G401 (cell line): ENCODE data around the gene KIF26B. TPM values are rescaled to one million over a fixed set of nuclear protein-coding genes. Genes with fewer than 3 reads are reported as not detected.

Experiments
- DNase-seq: peaks from one replicate; pipeline ENCODE4 v3.0.0-alpha.2; 2015; ENCODE audit warnings: low spot score
- in situ Hi-C: cut with HindIII; loops from 2 replicates; pipeline ENCODE4 v1.10.0; 2016; ENCODE audit warnings: low sequenced_read_pairs, mixed read lengths
- total RNA-seq: library from RNA; depleted of rRNA; stranded (reverse); fragments of >200 nt; shearing (Covaris generic); gene quantifications from 2 replicates; pipeline ENCODE4 v1.2.3, GENCODE V29; 2014

KIF26B gene
- total RNA-seq, 1 experiment from 2014 or later, result 9.8 TPM

DNA sequence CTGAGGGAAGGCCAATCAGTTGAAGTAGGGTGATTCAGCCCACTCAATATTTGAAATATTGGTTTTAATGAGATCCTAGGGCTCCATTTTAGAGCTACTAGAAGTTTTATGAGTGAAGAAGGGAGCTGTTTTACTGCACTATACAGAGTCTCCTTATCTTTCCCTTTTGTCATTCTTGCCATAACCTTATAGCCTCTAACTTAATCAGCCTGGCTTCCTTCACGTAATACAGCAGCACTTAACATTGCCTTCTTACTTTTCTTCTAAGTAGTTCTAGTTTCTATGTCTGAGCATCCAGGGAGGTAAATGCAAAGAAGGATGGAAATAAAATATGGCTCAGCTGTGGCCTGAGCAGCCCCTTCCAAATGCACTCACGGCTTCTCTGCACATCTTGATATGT is 299.3 kb downstream of the KIF26B start:
- no peak for DNase-seq
- in situ Hi-C loops, result no loop called here

DNA sequence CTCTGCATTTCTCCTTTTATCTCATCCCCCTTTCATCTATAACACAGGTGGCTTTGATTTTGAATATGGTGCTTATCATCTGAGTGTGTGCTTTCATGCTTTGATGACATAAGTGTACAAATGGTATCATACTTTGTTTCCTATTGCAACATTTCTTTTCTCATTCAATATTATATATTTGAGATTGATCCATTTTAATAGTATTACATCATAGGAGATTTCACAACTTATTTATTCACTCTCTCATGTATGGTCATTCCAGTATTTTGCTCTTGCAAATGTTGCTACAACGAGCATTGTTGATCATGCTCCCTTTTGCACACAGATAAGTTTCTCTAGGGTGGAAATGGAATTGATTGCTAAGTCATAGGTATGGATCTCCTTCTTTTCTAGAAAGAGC is 302.8 kb downstream of the KIF26B start:
- DNase-seq, result no peak
- in situ Hi-C loops, result no loop called here

DNA sequence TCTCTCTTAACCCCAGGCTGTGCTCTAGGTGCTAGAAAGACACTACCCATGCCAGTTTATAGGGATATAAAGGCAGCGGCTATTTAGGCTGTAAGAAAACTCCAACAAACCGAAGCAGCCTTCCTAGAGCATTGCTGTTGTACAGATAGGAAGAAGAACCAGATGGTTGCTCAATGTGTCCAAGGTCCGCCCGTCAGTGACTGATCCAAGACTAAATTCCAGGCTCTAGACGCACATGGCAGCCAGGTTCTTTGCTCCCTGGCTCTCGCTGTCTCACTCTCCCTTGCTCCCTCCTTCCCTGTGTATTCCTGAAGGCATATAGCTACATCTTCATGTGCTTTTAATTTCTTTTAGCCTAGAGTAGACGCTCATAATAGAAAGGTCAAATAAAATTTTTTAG is 303.4 kb downstream of the KIF26B start:
- in situ Hi-C loops, result no loop called here
- peak; percentile 92 for DNase-seq

DNA sequence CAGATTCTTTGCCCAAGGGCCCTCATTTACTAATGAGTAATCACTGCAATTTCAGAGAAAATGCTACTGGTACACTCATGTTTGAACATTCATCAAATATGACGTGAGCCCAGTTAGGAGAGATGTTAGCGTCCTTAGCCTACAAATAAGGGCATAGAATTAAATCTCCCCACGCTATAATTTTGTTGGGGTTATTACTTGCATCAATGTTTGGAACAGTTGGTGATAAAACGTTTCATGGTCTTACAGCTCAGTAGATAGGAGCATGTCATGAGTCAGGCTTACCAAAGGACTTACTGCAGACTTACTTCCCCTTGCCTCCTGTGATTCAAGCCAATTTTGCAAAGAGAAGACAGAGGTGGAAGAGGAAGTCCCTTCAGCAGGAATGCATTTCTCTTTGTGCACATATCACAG is 304.0 kb downstream of the KIF26B start:
- no peak for DNase-seq
- in situ Hi-C loops, result no loop called here

DNA sequence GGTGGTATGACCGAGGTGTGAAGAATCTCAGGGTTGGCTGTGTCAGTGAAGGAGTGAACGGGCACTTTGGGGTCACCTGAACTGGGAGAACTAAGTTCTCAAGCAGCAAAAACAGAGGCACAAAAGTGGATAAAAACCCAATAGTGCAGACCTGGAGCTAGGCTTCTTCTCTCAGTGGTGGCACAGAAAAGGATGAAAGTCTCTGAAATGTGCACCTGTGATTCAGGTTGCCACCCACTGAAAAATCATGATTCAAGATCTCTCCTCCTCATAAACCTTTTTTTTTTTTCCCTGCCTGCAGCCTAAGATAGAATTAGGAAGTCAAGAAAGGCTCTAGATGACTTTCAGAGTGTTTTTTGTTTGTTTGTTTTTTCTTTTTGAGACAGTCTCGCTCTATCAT is 304.8 kb downstream of the KIF26B start:
- no peak for DNase-seq
- in situ Hi-C loops, result no loop called here

DNA sequence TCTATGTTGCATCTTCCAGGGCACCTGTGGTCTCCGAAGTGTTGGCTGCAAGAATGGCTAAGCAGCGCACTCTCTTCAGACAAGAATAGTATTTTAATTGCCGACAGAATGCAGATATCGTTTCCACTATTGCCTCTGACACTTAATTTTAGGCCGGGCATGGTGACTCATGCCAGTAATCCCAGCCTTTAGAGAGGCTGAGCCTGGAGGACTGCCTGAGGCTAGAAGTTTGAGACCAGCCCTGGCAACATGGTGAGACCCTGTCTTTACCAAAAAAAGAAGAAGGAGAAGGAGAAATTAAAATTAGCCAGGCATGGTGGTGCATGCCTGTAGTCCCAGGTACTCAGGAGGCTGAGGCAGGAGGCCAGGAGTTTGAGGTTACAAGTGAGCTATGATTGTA is 306.9 kb downstream of the KIF26B start:
- in situ Hi-C loops, result no loop called here
- no peak for DNase-seq

DNA sequence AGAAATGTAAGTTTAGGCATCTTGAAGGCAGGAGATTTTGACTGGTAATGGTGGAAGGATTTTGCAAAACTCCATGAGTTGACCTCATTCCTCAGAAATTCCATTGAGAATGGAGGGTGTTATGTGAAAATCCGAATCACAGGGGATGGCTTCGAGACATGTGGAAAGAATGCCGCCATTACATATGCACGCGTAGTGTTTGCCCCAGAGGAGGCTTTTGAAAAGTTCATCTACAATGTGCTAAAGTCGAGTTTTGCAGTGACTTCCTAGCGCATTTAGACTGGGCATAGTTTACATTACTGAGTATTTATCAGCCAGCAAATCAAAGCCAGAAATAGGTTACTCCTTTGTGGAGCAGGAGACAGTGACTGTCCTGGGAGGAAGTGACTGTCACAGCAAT is 307.4 kb downstream of the KIF26B start:
- no peak for DNase-seq
- in situ Hi-C loops, result no loop called here

DNA sequence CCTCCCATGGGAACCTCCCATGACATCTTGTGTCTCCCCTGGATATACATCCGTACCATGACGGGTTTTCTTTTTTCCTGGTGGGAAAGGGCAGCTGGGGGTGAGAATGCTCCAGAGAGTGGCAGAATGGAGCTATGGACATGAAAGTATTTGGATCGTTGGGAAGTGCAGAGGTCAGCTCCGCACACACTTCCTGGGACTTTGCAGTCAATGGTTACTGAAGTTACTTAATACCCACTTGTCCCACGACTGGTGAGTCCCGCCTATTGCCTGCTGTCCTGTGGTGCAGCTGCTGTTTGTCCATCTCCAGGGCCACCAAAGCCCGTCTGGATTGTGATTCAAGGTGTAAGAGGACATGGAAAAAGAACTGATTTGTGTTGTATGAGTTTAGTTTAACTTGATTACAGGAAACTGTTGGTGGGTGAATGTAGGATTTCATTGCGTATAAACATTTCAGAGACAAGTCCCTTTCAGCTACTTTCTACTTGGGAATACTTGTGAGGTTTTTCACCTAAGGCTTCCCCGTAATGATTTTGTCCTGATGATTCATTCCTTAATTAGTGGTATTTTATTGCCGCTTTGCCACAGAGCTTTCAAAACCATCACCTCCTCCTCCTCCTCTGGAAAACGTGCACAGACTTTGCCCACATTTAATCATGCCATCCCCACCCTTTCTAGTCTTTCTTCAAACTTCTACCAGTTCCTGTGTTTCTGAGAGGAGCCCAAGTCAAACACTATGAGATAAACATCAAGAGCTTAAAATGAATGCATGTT is 308.8 kb downstream of the KIF26B start:
- in situ Hi-C loops, result no loop called here
- DNase-seq, result no peak

DNA sequence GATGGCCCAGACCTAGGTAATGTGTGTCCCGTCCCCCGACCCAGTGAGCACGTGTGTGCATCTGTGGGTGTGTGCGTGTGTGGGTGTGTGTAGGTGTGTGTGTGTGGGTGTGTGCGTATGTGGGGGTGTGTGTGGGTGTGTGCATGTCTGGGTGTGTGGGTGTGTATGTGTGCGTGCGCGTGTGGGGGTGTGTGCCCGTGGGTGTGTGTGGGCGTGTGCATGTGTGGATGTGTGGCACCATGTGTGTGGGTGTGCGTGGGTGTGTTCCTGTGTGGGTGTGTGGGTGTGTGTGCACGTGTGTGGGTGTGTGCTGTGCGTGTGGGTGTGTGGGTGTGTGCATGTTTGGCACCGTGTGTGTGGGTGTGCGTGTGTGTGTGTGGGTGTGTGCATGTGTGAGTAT is 309.5 kb downstream of the KIF26B start:
- no peak for DNase-seq
- in situ Hi-C loops, result no loop called here

GRCh38 chr1:245465666-245466065 is 310.9 kb downstream of the KIF26B start:
- in situ Hi-C loops, result no loop called here
- DNase-seq, result peak; percentile 90

DNA sequence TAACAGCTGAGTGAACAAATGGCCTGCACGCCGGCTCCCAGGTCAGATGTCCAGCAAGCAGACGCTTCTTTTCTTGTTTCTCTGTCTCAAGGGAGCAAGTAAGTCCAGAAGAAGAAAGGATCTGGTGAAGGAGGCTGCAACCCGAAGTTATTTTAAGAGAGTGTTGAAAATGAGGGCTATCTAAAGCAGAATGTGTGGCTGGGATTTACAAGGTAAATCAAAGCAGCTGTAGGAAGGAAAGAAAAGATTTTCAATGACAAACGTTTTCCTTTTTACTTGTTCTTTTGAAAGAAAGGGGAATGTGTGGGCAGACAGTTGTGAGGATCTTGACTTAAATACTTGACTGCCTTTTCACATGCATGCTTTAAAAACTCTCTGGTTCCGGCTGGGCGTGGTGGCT is 311.5 kb downstream of the KIF26B start:
- in situ Hi-C loops, result no loop called here
- DNase-seq, result peak; percentile 47

DNA sequence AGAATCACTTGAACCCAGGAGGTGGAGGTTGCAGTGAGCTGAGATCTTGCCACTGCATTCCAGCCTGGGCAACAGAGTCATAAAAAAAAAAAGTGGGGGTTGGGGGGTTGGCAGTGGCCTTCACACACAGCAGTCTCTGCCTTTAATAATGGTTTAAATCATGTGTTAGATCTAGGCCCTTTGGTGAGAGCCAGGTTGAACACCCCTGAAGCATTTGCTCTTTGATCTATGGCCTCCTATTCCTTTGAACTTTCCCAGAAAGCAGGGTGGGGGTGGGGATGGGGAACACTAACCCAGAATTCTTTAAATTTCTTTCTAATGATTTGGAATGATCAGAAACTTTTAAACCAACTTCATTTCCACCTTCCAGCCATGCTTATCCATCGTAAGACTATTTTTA is 313.0 kb downstream of the KIF26B start:
- DNase-seq, result no peak
- in situ Hi-C loops, result no loop called here

DNA sequence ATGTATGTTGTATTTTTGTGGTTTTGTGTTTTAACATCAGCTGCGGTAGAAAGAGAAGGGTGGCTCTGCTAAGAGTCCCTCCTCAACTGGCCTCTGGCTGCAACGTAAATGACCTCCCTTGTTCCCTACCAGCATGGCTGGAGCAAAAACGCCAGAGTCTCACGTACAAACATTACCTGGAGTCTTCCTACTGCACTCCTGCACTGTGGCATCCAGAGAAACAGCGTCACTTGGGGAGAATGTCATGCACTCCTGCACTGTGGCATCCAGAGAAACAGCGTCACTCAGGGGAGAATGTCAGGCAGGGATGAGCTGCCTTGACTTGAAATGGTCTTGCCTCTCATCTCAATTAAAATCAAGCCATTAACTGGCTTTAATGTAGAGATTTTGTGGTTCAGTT is 314.2 kb downstream of the KIF26B start:
- in situ Hi-C loops, result no loop called here
- no peak for DNase-seq

GRCh38 chr1:245469734-245470133 is 314.9 kb downstream of the KIF26B start:
- in situ Hi-C loops, result no loop called here
- DNase-seq, result no peak

DNA sequence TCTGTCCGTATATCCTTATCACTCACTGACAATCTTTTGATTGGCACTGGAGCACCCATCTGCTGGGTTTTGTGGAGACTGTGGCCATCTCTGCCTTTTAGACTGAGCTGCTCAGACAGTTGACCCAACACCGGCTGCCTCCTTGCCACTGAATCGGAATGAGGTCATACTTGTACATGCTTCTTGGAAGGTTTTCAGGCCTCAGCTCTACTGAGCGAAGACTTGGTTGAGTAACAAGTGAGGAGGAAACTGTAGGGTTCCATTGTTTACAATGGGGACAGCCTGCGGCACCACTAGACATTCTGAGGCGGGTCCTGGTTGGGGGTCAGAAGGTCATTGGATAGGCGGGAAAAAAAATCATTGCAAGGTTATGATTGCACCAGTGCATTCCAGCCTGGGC is 320.3 kb downstream of the KIF26B start:
- peak; percentile 37 for DNase-seq
- in situ Hi-C loops, result no loop called here

DNA sequence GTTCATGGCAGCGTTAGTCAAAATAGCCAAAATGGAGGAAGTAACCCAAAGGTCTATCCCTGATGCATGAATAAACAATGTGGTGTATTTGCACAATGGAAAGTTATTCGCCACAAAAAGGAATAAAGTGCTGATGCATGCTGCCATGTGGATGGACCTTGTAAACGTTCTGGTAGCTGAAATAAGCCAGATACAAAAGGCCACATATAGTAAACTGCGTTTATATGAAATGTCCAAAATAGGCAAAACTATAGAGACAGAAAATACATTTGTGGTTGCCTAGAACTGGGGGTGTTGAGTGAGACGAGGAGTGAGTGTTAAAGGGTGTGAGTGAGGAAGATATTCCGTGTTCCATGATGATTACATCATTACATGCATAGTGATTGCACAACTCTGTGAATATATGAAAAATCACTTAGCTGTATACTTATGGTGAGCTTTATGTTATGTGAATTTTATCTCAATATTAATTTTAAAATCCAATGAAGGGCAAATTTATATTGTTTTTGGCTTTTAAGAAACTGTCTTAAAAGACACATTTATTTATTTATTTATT is 321.3 kb downstream of the KIF26B start:
- in situ Hi-C loops, result no loop called here
- DNase-seq, result no peak

DNA sequence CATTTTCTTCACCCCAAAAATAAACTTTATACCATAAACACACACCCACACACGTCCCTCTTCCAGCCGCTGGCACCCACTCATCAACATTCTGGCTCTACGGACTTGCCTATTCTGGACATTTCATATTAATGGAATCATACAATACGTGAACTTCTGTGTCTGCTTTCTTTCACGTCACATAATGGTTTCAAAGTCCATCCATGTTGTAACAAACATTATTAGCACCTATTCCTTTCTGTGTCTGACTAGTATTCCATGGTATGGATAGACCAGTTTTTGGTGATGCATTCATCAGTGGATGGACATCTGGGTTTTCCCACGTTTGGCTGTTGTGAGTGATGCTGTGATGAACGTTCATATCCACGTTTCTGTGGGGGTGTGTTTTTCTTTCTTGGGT is 323.2 kb downstream of the KIF26B start:
- in situ Hi-C loops, result no loop called here
- no peak for DNase-seq

DNA sequence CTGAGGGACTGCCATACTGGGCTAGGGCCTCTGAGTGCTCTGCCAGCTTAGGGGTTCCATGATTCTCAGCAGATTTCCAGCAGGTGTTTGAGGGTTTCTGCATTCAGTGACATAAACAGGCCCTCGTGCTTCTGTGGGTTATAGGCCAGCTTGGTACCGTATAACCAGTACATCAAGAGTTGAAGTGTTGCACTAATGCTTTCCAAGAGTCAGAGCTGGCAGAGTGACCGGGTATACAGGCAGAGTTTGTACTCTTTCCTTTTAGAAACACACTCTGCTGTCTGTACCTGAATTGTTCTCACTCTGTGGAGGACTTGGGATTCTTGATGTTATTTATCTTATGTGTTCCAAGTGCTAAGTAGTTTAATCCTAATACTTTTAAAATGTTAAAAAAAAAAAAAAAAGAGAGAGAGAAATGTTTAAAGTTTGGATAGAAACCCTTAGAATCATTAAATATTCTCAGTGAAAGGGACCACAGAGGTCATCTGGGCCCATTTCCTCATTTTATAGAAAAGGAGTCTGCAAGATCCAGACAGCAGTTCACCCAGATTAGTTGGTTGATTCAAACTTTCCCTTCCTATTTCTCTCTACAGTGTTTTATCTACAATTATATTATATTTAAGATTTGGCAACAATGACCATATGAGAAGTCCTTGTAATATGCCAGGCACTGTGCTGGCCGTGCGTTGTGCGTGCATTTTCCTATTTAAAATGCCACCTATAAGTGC is 325.8 kb downstream of the KIF26B start:
- no peak for DNase-seq
- in situ Hi-C loops, result no loop called here

DNA sequence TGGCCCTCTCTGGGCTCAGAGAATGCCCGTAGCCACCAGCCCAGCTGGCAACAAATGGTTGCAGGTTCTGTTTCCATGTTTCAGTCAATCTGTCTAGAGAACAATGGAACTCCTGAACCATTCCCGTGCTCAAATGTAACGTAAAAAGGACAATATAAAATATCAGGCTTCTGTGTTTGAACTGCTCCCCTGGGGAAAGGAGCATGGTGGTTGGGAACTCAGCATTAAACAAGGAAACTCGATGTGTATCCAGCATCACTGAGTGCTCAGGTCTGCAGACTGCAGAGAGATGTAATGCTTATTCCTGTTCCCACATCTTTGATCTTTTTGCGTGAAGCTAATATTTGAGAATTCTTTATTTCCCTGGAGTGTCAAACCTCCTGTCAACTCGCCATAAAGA is 326.5 kb downstream of the KIF26B start:
- in situ Hi-C loops, result no loop called here
- peak; percentile 57 for DNase-seq

DNA sequence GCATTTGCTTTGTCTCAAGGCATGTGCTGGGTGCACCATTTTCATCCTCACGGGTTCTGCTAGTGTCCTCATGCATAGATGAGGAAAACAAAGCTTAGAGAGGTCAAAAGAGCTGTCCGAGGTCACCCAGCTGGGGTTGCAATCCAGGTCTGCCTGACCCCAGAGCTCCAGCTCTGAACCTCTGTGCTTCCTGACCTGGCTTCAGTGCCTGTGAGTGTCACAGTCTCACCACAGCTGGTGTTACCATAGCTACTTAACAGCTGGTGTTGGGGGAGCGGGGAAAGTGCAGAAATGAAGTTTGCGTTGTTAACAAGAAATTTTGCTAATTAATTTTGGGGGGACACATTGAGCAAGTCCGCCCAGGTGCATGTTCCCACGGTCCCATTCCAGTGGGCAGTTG is 328.5 kb downstream of the KIF26B start:
- in situ Hi-C loops, result no loop called here
- DNase-seq, result no peak

DNA sequence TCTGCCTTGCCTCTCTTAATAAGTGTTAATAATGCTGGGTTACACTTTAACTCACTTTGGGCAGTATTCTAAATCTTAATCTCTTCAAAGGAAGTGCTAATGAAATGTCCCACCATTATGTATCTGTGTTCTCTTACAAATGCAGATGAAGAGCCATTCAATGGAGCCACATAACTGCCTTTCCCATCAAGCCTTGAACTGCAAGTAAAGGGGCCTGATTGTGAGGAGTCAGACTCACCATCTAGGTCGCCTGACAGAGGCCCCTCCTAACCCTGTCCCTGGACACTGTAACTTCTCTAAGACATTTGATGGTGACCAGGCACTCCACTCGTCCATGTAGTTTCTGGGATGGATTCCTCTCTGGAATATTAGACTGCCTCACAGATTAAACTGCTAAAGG is 329.4 kb downstream of the KIF26B start:
- no peak for DNase-seq
- in situ Hi-C loops, result no loop called here
